Measurements from ENCODE around the gene ZBTB9.

DNA sequence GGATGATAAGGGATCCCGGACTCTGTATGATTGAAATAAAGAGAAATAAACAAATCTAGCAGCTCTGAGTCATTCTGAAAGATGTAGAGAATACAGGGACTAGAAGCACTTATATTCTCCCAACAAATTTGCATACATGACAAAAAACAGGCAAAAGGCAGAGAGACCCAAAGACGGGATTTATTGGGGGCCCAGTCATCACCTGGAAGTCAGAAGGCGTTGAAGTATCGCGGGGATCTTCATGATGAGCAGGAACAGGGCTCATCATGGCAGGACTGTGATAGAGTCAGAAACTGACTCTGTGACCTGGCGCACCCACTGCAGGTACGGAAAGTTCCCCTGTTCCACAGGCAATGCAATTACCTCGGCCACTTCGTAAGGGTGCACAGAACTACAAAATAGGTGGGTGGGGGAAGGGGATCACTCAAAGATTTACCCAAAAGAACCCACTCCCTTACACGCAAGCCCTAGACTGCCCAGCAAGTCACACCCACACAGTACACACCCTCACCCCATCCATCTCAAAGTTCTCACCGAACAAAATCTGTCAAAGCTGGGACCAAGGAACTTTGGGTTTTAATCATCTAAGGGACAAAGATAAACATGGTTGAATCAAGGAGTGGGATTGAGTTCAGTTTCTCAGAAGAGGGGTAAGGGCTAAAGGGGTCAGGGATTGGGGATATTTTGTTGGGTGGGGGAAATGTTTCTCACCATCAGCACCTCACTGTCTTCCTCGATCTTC is 37.8 kb upstream of the ZBTB9 start:
- TF ChIP-seq, protein P1, sequence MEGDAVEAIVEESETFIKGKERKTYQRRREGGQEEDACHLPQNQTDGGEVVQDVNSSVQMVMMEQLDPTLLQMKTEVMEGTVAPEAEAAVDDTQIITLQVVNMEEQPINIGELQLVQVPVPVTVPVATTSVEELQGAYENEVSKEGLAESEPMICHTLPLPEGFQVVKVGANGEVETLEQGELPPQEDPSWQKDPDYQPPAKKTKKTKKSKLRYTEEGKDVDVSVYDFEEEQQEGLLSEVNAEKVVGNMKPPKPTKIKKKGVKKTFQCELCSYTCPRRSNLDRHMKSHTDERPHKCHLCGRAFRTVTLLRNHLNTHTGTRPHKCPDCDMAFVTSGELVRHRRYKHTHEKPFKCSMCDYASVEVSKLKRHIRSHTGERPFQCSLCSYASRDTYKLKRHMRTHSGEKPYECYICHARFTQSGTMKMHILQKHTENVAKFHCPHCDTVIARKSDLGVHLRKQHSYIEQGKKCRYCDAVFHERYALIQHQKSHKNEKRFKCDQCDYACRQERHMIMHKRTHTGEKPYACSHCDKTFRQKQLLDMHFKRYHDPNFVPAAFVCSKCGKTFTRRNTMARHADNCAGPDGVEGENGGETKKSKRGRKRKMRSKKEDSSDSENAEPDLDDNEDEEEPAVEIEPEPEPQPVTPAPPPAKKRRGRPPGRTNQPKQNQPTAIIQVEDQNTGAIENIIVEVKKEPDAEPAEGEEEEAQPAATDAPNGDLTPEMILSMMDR (IDR thresholded peaks at IDR 0.05), result no peak
- TF ChIP-seq POLR2A (IDR thresholded peaks at IDR 0.05), result no peak

Data from uterus (tissue), 2 donors.